HUES6 (cell line): ENCODE measurements around the gene ALOX12.
"Not testable (repeated sequence)": the region's sequence is repeated elsewhere in the genome, so short reads cannot be mapped to it uniquely, and the experiment has no call there.

ENCODE experiments used
- H3K27ac ChIP-seq: 2 replicates; pipeline ENCODE4 v1.7.0; 2013; ENCODE audit warnings: low read depth, mild to moderate bottlenecking, low read length, inconsistent platforms
- H3K27me3 ChIP-seq: 2 replicates; pipeline ENCODE4 v1.6.1; 2013; ENCODE audit warnings: low read length; ENCODE audit not compliant: control insufficient read depth, insufficient read depth
- H3K36me3 ChIP-seq: 2 replicates; pipeline ENCODE4 v1.6.1; 2013; ENCODE audit warnings: low read length; ENCODE audit not compliant: control insufficient read depth, insufficient read depth
- H3K4me1 ChIP-seq: 2 replicates; pipeline ENCODE4 v1.6.1; 2013; ENCODE audit warnings: low read length; ENCODE audit not compliant: control insufficient read depth, insufficient read depth
- H3K4me3 ChIP-seq: 2 replicates; pipeline ENCODE4 v1.5.1; 2013; ENCODE audit warnings: low read depth, low read length
- H3K9ac ChIP-seq: one replicate; pipeline ENCODE4 v1.6.1; 2013; ENCODE audit warnings: mild to moderate bottlenecking, low read length
- H3K9me3 ChIP-seq: 2 replicates; pipeline ENCODE4 v1.6.1; 2013; ENCODE audit warnings: low read depth, low read length; ENCODE audit not compliant: control insufficient read depth, insufficient read depth

Gene ALOX12

DNA sequence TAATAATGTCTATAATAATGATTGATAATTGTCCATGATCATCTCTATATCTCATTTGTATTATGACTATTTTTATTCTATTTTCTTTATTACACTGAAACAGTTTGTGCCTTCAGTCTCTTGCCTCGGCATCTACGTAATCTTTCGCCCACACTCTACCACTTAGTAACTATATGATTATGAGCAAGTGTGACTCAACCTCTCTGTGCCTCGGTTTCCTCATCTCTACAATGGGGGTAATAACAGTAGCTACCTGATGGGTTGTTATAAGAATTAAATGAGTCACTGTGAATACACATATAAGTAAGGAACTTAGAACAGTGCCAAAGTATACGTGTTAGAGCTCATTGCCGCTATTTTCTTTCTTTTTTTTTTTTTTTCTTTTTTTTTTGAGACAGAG is 51.7 kb downstream of the ALOX12 start:
- H3K9ac ChIP-seq: no peak overlapping the region
- peak overlapping the region; percentile 57; the same call in 1 of the 2 replicates for H3K4me3 ChIP-seq
- H3K4me1 ChIP-seq: peaks cover 17% of the 10 kb centered on the region
- H3K36me3 ChIP-seq: no peaks in the 10 kb centered on the region
- H3K9me3 ChIP-seq: no peaks in the 10 kb centered on the region
- no peak overlapping the region for H3K27ac ChIP-seq
- peaks cover 40% of the 10 kb centered on the region for H3K27me3 ChIP-seq

DNA sequence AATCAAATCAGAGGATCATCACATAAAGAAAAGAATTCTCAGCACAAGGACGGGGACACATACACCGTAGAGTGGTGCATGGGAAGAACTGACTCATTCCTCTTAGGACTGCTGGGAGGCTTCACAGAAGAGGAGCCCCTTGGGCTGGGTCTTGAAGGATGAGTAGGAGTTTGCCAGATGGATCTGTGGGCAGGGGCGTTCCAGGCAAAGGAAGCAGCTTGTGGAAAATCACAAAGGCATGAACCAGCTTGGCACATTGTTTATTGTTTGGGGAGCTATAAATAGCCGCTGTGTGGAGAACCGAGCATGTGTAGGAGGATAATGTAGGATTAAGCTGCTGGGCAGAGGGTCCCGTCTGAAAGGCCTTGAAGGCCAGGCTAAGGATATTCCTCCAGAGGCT is 53.1 kb downstream of the ALOX12 start:
- no peaks in the 10 kb centered on the region for H3K9me3 ChIP-seq
- H3K9ac ChIP-seq: no peak overlapping the region
- H3K36me3 ChIP-seq: no peaks in the 10 kb centered on the region
- H3K27me3 ChIP-seq: peaks cover 26% of the 10 kb centered on the region
- peaks cover 13% of the 10 kb centered on the region for H3K4me1 ChIP-seq
- no peak overlapping the region for H3K4me3 ChIP-seq
- no peak overlapping the region for H3K27ac ChIP-seq

DNA sequence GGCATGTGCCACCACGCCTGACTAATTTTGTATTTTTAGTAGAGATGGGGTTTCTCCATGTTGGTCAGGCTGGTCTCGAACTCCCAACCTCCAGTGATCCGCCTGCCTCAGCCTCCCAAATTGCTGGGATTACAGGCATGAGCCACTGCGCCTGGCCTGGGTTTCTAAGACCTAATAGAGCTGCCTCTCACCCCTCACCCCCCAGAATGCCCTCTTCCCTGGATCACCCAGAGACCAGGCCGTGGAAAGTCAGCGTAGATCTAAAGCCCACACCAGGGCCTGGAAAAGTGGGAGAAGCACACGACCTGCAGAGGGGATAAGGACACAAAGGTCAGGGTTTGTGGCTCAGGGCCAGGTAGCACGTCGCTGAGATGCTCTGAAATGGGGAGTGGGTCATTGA is 54.7 kb downstream of the ALOX12 start:
- H3K4me3 ChIP-seq, H3K9ac ChIP-seq, H3K36me3 ChIP-seq, H3K27me3 ChIP-seq, H3K9me3 ChIP-seq, H3K27ac ChIP-seq: not testable (repeated sequence)
- H3K4me1 ChIP-seq: peaks cover 10% of the 10 kb centered on the region

DNA sequence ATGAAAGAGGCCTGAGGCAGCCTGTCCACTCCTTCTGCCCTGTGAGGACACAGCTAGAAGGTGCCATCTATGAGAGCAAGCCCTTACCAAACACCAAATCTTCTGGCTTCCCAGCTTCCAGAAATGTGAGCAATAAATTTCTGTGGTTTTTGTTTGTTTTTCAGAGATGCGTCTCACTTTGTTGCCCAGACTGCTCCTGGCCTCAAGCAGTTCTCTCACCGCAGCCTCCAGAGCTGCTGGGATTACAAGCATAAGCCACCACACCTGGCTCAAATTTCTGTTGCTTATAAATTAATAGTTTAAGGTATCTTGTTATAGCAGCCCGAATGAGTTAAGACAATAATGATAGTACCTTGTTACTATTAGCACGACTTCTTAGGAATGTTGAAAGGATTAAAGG is 60.5 kb downstream of the ALOX12 start:
- Histone ChIP-seq H3K27me3 (no peaks in the 10 kb centered on the region; the same call in 1 of the 2 replicates), H3K36me3 (no peaks in the 10 kb centered on the region), H3K27ac (no peak overlapping the region), H3K4me1 (no peaks in the 10 kb centered on the region), H3K4me3 (no peak overlapping the region), H3K9me3 (no peaks in the 10 kb centered on the region), H3K9ac (no peak overlapping the region)

DNA sequence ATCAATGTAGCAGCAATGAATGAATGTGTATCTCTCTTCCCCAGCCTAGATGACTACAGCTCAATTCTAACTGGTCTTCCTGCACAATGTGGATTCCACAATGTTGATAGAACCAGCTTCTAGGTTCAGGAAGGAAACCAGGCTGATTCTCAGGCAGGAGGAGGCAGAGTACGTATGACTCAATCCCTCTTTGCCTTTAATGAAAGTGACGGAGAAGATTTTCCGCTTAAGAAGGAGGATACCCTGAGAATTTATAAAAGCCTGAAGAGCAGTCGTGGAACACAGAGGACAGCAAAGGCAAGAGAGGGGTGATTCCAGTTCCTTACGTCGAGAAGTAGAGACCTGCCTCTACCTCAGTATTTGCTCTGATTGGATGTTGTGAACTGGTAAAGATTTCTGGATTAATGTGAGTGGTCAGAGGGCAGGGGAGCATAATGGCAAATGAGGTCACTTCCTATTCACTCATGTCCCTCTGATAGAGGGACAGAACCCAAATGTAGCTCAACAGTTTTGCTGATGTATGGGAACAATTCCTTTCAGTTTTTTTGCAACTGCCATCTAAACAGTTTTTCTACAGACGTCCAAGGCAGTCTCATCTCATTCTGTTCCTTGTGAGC is 63.1 kb downstream of the ALOX12 start:
- Histone ChIP-seq H3K9ac (no peak overlapping the region), H3K36me3 (no peaks in the 10 kb centered on the region), H3K4me3 (no peak overlapping the region), H3K4me1 (no peaks in the 10 kb centered on the region), H3K9me3 (no peaks in the 10 kb centered on the region), H3K27me3 (no peaks in the 10 kb centered on the region; the same call in 1 of the 2 replicates), H3K27ac (no peak overlapping the region)
